ENCODE results near the gene PRKCD. TPM values are rescaled to one million over a fixed set of nuclear protein-coding genes. Genes with fewer than 3 reads are reported as not detected.

Gene PRKCD
- 15.2 to 17.0 TPM (median 16.1 TPM) in 3 replicates for total RNA-seq

DNA sequence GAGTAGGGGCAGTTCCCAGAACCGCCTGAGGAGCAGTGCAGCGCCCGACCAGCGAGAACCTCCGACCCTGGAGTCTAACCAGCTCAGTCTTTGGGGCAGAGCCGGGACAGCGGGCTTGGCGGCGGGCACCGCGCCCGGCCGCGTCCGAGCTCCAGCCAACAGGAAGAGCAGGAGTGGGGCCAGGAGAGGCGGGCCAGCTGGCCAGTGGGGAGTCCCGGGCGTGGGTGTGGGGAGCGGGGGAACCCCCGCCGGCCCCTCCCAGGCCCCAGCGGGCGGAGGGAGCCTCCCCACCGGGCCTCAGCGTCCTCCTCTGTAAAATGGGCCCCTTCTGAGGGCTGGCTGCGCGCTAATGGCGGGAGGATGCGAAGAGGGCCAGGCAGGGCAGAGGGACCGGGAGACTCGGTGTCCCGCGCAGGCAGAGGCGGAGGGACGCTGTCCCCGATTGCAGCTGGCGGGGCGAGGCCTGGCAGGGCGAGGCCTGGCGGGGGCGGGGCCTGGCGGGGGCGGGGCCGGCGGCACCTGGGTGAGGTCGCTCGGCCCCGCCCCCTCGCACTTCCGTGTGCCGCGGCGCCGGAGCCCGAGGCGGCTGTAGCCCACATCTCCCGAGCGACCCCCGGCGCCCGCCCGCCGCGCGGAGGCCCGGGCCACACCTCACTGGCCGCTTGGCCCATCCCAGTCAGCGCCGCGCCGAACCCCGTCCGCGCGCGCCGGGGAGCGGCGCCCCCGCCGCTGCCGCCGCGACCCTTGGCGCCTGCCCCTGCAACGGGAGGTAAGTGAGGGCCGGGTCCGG, at the start of gene PRKCD:
Gene PRKCD, plus strand, starts transcription at position 550 of the 790 bp plus-strand sequence. CDS start 17,214 bp downstream, outside the sequence.
- peaks cover 30% of the 10 kb centered on the region for H3K4me1 Mint-ChIP-seq
- peak within 1 kb of the TSS; percentile 71 for H3K27ac Mint-ChIP-seq
- H3K9me3 Mint-ChIP-seq, result no peaks in the 10 kb centered on the region
- H3K4me3 Mint-ChIP-seq, result peak within 1 kb of the TSS; percentile 82
- no peaks in the 10 kb centered on the region for H3K36me3 Mint-ChIP-seq
- H3K27me3 Mint-ChIP-seq (ENCODE audit: low read depth), result peaks cover 40% of the 10 kb centered on the region
- DNase-seq (ENCODE audit: low spot score in 2 of 2, unreplicated experiment in 2 of 2), result peak; percentile 62 to 66
- TF ChIP-seq, protein P1, sequence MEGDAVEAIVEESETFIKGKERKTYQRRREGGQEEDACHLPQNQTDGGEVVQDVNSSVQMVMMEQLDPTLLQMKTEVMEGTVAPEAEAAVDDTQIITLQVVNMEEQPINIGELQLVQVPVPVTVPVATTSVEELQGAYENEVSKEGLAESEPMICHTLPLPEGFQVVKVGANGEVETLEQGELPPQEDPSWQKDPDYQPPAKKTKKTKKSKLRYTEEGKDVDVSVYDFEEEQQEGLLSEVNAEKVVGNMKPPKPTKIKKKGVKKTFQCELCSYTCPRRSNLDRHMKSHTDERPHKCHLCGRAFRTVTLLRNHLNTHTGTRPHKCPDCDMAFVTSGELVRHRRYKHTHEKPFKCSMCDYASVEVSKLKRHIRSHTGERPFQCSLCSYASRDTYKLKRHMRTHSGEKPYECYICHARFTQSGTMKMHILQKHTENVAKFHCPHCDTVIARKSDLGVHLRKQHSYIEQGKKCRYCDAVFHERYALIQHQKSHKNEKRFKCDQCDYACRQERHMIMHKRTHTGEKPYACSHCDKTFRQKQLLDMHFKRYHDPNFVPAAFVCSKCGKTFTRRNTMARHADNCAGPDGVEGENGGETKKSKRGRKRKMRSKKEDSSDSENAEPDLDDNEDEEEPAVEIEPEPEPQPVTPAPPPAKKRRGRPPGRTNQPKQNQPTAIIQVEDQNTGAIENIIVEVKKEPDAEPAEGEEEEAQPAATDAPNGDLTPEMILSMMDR (IDR thresholded peaks at IDR 0.05; ENCODE audit: unreplicated experiment), result no peak

DNA sequence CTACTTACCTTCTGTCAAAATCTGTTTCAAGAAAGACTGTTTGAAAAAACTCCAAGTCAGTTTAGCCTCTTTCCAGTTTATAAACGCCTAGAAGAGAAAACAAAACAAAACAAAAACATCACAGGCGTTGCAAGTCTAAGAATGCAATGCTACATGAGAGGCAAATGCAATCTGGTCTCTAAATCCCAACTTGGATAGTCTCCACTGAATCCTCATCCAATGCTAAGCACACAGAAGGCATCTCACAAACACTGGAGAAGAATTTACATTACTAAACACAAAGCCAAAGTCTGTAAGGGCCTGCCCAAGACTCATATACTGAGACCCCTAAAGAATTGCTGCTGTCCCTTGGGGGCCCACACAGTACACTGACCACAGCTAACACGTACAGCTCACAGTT, 49.2 kb upstream of the PRKCD start:
- Mint-ChIP-seq H3K4me3 (no peak overlapping the region), H3K36me3 (peaks cover 18% of the 10 kb centered on the region), H3K4me1 (peaks cover 3% of the 10 kb centered on the region), H3K27ac (no peak overlapping the region), H3K9me3 (no peaks in the 10 kb centered on the region), H3K27me3 (ENCODE audit: low read depth) (no peaks in the 10 kb centered on the region)
- TF ChIP-seq, protein P1 (IDR thresholded peaks at IDR 0.05; ENCODE audit: unreplicated experiment), result no peak
- no peak for DNase-seq (ENCODE audit: low spot score in 2 of 2, unreplicated experiment in 2 of 2)

DNA sequence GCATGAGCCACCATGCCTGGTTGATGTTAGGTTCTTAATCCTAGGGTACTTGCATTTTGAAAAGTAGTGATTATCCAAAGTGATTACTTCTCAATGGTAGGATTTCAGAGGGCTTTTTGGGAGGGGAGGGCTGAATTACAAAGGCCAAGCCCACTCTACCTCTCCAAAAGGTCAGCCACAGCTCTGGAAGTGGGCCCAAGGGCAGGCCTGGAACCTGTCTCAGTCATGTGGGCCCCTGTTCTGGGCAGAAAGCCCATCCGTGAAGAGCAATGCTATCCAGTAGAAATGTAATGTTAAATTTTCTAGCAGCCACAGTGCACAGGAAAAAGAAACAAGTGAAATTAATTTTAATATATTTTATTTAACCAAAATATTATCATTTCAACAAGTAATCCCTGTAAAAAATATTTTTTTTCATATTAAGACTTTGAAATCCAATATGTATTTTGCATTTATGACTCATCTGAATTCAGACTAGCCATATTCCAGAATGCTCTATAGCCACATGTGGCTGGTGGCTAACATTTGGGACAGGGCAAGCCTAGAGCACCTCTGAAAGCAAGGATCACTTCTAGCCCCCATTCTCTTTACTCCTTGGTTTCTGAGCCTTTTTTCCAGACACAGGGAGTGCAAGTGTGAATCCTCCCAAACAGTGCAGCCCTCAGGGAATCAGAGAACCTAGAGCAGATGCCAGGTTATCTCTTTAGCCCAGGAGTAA, 47.6 kb upstream of the PRKCD start:
- DNase-seq (ENCODE audit: low spot score in 2 of 2, unreplicated experiment in 2 of 2), result no peak
- Mint-ChIP-seq H3K36me3 (peaks cover 19% of the 10 kb centered on the region), H3K27me3 (ENCODE audit: low read depth) (no peaks in the 10 kb centered on the region), H3K4me1 (peaks cover 3% of the 10 kb centered on the region), H3K9me3 (no peaks in the 10 kb centered on the region), H3K4me3 (no peak overlapping the region), H3K27ac (no peak overlapping the region)
- TF ChIP-seq, protein P1 (IDR thresholded peaks at IDR 0.05; ENCODE audit: unreplicated experiment), result no peak

DNA sequence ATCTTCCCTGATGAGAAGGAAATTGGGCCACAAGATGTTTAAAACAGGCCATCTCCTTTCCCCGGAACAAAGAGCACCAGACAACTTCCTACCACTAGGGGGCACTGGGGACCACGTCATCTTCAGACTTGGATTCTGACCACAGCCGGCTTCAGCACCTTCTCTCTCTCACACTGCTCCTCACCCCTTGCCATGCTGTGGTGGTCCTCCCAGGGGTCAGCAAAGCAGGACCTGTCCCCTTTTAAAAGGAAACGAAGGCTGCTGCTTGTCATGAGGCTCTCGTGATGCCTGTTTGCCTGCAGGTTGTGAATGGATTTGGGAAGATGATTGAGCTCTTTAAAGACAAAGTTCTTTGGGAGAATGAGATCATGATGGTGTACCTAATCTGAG, 47.0 kb upstream of the PRKCD start:
- DNase-seq (ENCODE audit: low spot score in 2 of 2, unreplicated experiment in 2 of 2), result peak; percentile 54 to 85
- TF ChIP-seq, protein P1 (IDR thresholded peaks at IDR 0.05; ENCODE audit: unreplicated experiment), result peak; percentile 96
- Mint-ChIP-seq H3K9me3 (no peaks in the 10 kb centered on the region), H3K27ac (no peak overlapping the region), H3K4me1 (peaks cover 3% of the 10 kb centered on the region), H3K36me3 (peaks cover 19% of the 10 kb centered on the region), H3K27me3 (ENCODE audit: low read depth) (no peaks in the 10 kb centered on the region), H3K4me3 (no peak overlapping the region)

DNA sequence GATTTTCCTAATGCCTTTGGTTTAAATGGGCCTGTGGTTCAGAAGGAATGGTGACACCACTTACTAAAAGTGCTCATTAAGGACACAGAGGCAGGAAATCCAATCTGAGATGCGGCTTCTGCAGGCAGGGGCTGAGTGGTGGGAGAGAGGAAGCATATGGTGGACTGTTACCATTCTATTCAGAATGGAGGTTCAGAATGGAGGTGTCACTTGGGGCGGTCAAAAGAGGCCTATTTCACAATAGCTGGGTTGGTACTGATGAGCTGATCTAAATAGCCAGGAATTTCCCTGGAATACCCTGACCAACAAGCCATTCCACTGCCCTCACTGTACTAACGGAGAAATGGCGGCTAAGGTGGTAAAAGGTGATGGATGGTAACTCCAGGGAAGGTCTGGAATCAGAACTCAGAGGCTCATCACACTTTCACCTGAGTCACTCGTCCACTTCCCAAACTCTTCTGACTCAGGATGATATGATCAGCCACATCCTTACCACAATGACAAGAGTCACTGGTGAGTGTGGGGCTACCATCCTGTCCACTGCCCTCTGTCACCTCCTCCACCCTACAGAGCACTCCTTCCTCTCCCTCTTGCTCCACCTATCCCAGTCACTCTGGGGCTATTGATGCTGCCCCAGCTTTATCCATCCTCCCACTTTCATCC, 46.5 kb upstream of the PRKCD start:
- TF ChIP-seq, protein P1 (IDR thresholded peaks at IDR 0.05; ENCODE audit: unreplicated experiment), result no peak
- H3K4me1 Mint-ChIP-seq, result peaks cover 3% of the 10 kb centered on the region
- no peak for DNase-seq (ENCODE audit: low spot score in 2 of 2, unreplicated experiment in 2 of 2)

More for the DNA sequence above, 46.5 kb upstream of the PRKCD start:
- H3K9me3 Mint-ChIP-seq, result no peaks in the 10 kb centered on the region
- H3K27ac Mint-ChIP-seq, result no peak overlapping the region
- peaks cover 16% of the 10 kb centered on the region for H3K36me3 Mint-ChIP-seq
- no peak overlapping the region for H3K4me3 Mint-ChIP-seq
- no peaks in the 10 kb centered on the region for H3K27me3 Mint-ChIP-seq (ENCODE audit: low read depth)
